K562 (cell line): ENCODE measurements around the gene B4GALNT3. TPM values are rescaled to one million over a fixed set of nuclear protein-coding genes. Genes with fewer than 3 reads are reported as not detected.

Source experiments
- ATAC-seq: fragments of 200-7000 bp; cut with Tn5 transposase; 3 replicates; pipeline ENCODE4 v1.9.1; 2020; ENCODE audit warnings: moderate library complexity
- BruUV-seq: library from RNA; stranded (reverse); fragments of 400-500 nt; replicated peaks from 2 replicates; lab custom pipeline; 2021; lab: Mats Ljungman, UMichigan
- CTCF ChIA-PET: fragments of 300-600 bp; formaldehyde crosslinking; extraction: SDS; loops from one replicate; lab custom pipeline; 2021; ENCODE audit warnings: low intra/inter-chr PET ratio; lab: Yijun Ruan, JAX
- POLR2A ChIA-PET: fragments of 300-600, 350-650 bp; sonication (Branson Sonifier 250); formaldehyde crosslinking; extraction: SDS; loops from one replicate; lab custom pipeline; 2021; ENCODE audit warnings: antibody characterized with exemption, inconsistent platforms; lab: Yijun Ruan, JAX
- DNase-seq, 4 experiments: peaks; one replicate each; pipeline versions ENCODE4 v3.0.0 to v3.0.0-alpha.2; 2011 to 2018; ENCODE audit warnings: low spot score in 3 of 4, mixed read lengths in 3 of 4; ENCODE audit errors: extremely low read depth in 1 of 4
- FAIRE-seq: peaks from 2 replicates; lab custom pipeline; 2011; peaks lifted over from hg19 to GRCh38; lab: Jason Lieb, UNC
- H2AFZ ChIP-seq: 2 replicates; pipeline ENCODE4 v1.6.0; 2011; ENCODE audit warnings: low read depth, low read length, control low read depth, inconsistent platforms
- H3K27ac ChIP-seq: fragments of 200-600 bp; 3 replicates; pipeline ENCODE4 v1.8.0; 2011; ENCODE audit warnings: low read depth, mild to moderate bottlenecking, control low read depth, inconsistent platforms, low read length, moderate library complexity, mixed read lengths; ENCODE audit errors: extremely low read depth
- H3K27me3 ChIP-seq, 2 experiments: fragments of 300-600 bp in 1 of 2; 2 replicates in 1 of 2; 3 replicates in 1 of 2; pipeline versions ENCODE4 v1.6.0 to v1.8.0; 2011; ENCODE audit warnings: inconsistent platforms in 2 of 2, low read length in 2 of 2, mild to moderate bottlenecking in 1 of 2, mixed read lengths in 1 of 2, moderate library complexity in 1 of 2; ENCODE audit not compliant: control insufficient read depth in 2 of 2, insufficient read depth in 2 of 2
- H3K36me3 ChIP-seq: fragments of 300-600 bp; 3 replicates; pipeline ENCODE4 v1.8.0; 2011; ENCODE audit warnings: mild to moderate bottlenecking, low read length, inconsistent platforms; ENCODE audit not compliant: control insufficient read depth, insufficient read depth
- H3K4me1 ChIP-seq, 2 experiments: fragments of 200-600 bp in 1 of 2; replicated peaks in 1 of 2; 2 replicates in 1 of 2; 3 replicates in 1 of 2; pipeline versions ENCODE4 v1.5.1 to v1.8.0; 2011; ENCODE audit warnings: inconsistent platforms in 2 of 2, low read length in 2 of 2, mild to moderate bottlenecking in 1 of 2, mixed read lengths in 1 of 2, moderate library complexity in 1 of 2; ENCODE audit not compliant: control insufficient read depth in 2 of 2, insufficient read depth in 2 of 2
- H3K4me2 ChIP-seq: 2 replicates; pipeline ENCODE4 v1.6.1; 2011; ENCODE audit warnings: low read length, control low read depth, inconsistent platforms, mixed read lengths; ENCODE audit not compliant: insufficient read depth
- H3K4me3 ChIP-seq: fragments of 200-600 bp; sonication (generic), shearing (Covaris generic); 2 replicates; pipeline ENCODE4 v1.5.1; 2016; ENCODE audit warnings: control low read depth, inconsistent platforms
- H3K79me2 ChIP-seq: fragments of 200-600 bp; 3 replicates; pipeline ENCODE4 v1.8.0; 2011; ENCODE audit warnings: low read length, inconsistent platforms; ENCODE audit not compliant: control insufficient read depth, insufficient read depth
- H3K9ac ChIP-seq, 2 experiments: 2 replicates each; pipeline versions ENCODE4 v1.6.0 to v1.6.1; 2011; ENCODE audit warnings: low read depth in 2 of 2, low read length in 2 of 2, control low read depth in 1 of 2, inconsistent platforms in 1 of 2, mild to moderate bottlenecking in 1 of 2, mixed read lengths in 1 of 2; ENCODE audit not compliant: insufficient read depth in 1 of 2
- H3K9me1 ChIP-seq: one replicate; pipeline ENCODE4 v1.6.0; 2011; ENCODE audit warnings: inconsistent platforms, mild to moderate bottlenecking, low read length, moderate library complexity; ENCODE audit not compliant: control insufficient read depth, insufficient read depth
- H3K9me3 ChIP-seq: replicated peaks from 2 replicates; pipeline ENCODE4 v1.5.1; 2011; ENCODE audit warnings: low read depth, low read length, inconsistent platforms; ENCODE audit not compliant: control insufficient read depth, insufficient read depth
- H4K20me1 ChIP-seq: replicated peaks from 2 replicates; pipeline ENCODE4 v1.6.1; 2011; ENCODE audit warnings: low read length, inconsistent platforms, mixed read lengths; ENCODE audit not compliant: control insufficient read depth, insufficient read depth
- CREM ChIP-seq: IDR thresholded peaks from 2 replicates; pipeline ENCODE4 v1.6.1; 2014; ENCODE audit warnings: antibody characterized with exemption, low read depth
- DNMT1 ChIP-seq: fragments of 450-650 bp; IDR thresholded peaks from 2 replicates; pipeline ENCODE4 v1.6.1; 2016; ENCODE audit warnings: antibody characterized with exemption, mild to moderate bottlenecking
- FOXA3 ChIP-seq, 2 experiments: fragments of 450-650 bp in 1 of 2; sonication (generic) in 1 of 2; formaldehyde crosslinking; IDR thresholded peaks in 1 of 2; conservative IDR thresholded peaks in 1 of 2; 2 replicates each; pipeline versions ENCODE4 v1.4.0 to v1.8.0; 2020 to 2022; ENCODE audit warnings: mild to moderate bottlenecking in 2 of 2, missing genetic modification reagents in 1 of 2
- PHF20 ChIP-seq: fragments of 450-650 bp; IDR thresholded peaks from 2 replicates; pipeline ENCODE4 v1.6.1; 2018; ENCODE audit not compliant: partially characterized antibody
- SMARCA5 ChIP-seq: fragments of 450-650 bp; IDR thresholded peaks from 2 replicates; pipeline ENCODE4 v1.6.1; 2016
- WGBS: fragments of 100-300 bp; shearing (Covaris generic); methylation state at CpG from one replicate; pipeline ENCODE4 v1.1.6; 2016; ENCODE audit warnings: low coverage, mixed read lengths; ENCODE audit not compliant: insufficient coverage; ENCODE audit errors: missing lambda C conversion rate; 5-methylcytosine and 5-hydroxymethylcytosine counted together
- in situ Hi-C: fragments of 300-500 bp; cut with MboI; formaldehyde crosslinking; loops from 4 replicates; pipeline ENCODE4 v1.15.0; 2018; ENCODE audit warnings: inconsistent platforms, mixed read lengths
- intact Hi-C: fragments of 100-400 bp; cut with micrococcal nuclease; formaldehyde crosslinking; loops from 2 replicates; pipeline ENCODE4 v1.14.2; 2022
- polyA plus RNA-seq, 8 experiments: library from polyadenylated mRNA; depleted of rRNA in 4 of 8; stranded (reverse) in 5 of 8; unstranded in 3 of 8; fragments of >200 nt; fragmentation: Nextera tagmentation in 2 of 8; fragmentation: Illumina TruSeq in 1 of 8; extraction: Ambion mirVana in 2 of 8; extraction: Trizol in 1 of 8; gene quantifications; 2 replicates each; pipeline versions ENCODE4 v1.2.1 to v1.2.3, GENCODE V29; 2011 to 2014; ENCODE audit warnings: inconsistent platforms in 1 of 8, missing spikeins in 1 of 8
- total RNA-seq, 7 experiments: library from RNA; depleted of rRNA in 6 of 7; stranded (reverse); fragments of >200 nt in 6 of 7; fragmentation: Illumina TruSeq in 2 of 7; extraction: Trizol in 2 of 7; gene quantifications; 2 replicates each; pipeline versions ENCODE4 v1.2.1 to v1.2.3, GENCODE V29; 2011 to 2021; ENCODE audit warnings: low replicate concordance in 1 of 7
- TF ChIP-seq, protein P1 (sequence below): fragments of 250-450 bp; sonication (Bioruptor Pico); IDR thresholded peaks from 2 replicates; pipeline ENCODE4 v1.8.0; 2021; ENCODE audit warnings: moderate library complexity, mild to moderate bottlenecking, inconsistent platforms
- TF ChIP-seq, protein P2 (sequence below): fragments of 450-650 bp; IDR thresholded peaks from 2 replicates; pipeline ENCODE4 v1.6.1; 2016; ENCODE audit warnings: low read depth

The B4GALNT3 gene
- total and polyA plus RNA-seq, 9 of the 15 experiments (the other 6 are each of a cell fraction or from before 2014, with no cell fraction given): 0.04 to 0.36 (median 0.10) TPM; not detected in 6

GRCh38 chr12:535396-535795 is 75.7 kb downstream of the B4GALNT3 start:
- H3K4me1 ChIP-seq: no peaks in the 10 kb centered on the region
- H3K9ac ChIP-seq: no peak overlapping the region
- no peak for FAIRE-seq
- no peaks in the 10 kb centered on the region for H3K9me3 ChIP-seq
- H3K27me3 ChIP-seq: peaks cover 8 to 55% of the 10 kb centered on the region in 2 experiments; a peak in 3 of 5 replicates
- H4K20me1 ChIP-seq: no peaks in the 10 kb centered on the region
- H3K9me1 ChIP-seq: no peaks in the 10 kb centered on the region
- in situ Hi-C loops (no loop called here), intact Hi-C loops (no loop called here)
- no peak for DNase-seq
- CTCF ChIA-PET: no interaction called here
- no peaks in the 10 kb centered on the region for H3K36me3 ChIP-seq
- H3K4me2 ChIP-seq: no peak overlapping the region
- H3K27ac ChIP-seq: no peak overlapping the region
- no peak overlapping the region for H3K4me3 ChIP-seq
- H2AFZ ChIP-seq: no peak overlapping the region
- BruUV-seq: no TSS peak
- ATAC-seq: no peak
- TF ChIP-seq CREM (no peak), DNMT1 (no peak), SMARCA5 (no peak), PHF20 (no peak), FOXA3 (CRISPR knock-in tag; conservative IDR thresholded peaks at IDR 0.05 in 1 of 2, IDR thresholded peaks at IDR 0.05 in 1 of 2) (no peak)
- TF ChIP-seq, protein P1, sequence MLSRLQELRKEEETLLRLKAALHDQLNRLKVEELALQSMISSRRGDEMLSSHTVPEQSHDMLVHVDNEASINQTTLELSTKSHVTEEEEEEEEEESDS: no peak
- TF ChIP-seq, protein P2, sequence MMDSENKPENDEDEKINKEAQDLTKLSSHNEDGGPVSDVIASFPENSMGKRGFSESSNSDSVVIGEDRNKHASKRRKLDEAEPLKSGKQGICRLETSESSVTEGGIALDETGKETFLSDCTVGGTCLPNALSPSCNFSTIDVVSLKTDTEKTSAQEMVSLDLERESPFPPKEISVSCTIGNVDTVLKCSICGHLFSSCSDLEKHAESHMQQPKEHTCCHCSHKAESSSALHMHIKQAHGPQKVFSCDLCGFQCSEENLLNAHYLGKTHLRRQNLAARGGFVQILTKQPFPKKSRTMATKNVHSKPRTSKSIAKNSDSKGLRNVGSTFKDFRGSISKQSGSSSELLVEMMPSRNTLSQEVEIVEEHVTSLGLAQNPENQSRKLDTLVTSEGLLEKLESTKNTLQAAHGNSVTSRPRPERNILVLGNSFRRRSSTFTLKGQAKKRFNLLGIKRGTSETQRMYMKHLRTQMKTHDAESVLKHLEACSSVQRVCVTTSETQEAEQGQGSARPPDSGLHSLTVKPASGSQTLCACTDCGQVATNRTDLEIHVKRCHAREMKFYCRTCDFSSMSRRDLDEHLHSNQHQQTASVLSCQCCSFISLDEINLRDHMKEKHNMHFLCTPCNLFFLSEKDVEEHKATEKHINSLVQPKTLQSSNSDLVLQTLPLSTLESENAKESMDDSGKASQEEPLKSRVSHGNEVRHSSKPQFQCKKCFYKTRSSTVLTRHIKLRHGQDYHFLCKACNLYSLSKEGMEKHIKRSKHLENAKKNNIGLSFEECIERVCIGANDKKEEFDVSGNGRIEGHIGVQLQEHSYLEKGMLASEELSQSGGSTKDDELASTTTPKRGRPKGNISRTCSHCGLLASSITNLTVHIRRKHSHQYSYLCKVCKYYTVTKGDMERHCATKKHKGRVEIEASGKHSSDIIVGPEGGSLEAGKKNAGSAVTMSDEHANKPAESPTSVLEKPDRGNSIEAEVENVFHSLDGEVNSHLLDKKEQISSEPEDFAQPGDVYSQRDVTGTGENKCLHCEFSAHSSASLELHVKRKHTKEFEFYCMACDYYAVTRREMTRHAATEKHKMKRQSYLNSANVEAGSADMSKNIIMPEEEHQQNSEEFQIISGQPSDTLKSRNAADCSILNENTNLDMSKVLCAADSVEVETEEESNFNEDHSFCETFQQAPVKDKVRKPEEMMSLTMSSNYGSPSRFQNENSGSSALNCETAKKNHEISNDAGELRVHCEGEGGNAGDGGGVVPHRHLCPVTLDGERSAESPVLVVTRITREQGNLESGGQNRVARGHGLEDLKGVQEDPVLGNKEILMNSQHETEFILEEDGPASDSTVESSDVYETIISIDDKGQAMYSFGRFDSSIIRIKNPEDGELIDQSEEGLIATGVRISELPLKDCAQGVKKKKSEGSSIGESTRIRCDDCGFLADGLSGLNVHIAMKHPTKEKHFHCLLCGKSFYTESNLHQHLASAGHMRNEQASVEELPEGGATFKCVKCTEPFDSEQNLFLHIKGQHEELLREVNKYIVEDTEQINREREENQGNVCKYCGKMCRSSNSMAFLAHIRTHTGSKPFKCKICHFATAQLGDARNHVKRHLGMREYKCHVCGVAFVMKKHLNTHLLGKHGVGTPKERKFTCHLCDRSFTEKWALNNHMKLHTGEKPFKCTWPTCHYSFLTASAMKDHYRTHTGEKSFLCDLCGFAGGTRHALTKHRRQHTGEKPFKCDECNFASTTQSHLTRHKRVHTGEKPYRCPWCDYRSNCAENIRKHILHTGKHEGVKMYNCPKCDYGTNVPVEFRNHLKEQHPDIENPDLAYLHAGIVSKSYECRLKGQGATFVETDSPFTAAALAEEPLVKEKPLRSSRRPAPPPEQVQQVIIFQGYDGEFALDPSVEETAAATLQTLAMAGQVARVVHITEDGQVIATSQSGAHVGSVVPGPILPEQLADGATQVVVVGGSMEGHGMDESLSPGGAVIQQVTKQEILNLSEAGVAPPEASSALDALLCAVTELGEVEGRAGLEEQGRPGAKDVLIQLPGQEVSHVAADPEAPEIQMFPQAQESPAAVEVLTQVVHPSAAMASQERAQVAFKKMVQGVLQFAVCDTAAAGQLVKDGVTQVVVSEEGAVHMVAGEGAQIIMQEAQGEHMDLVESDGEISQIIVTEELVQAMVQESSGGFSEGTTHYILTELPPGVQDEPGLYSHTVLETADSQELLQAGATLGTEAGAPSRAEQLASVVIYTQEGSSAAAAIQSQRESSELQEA: no peak
- H3K79me2 ChIP-seq: no peaks in the 10 kb centered on the region
- POLR2A ChIA-PET: no interaction called here
- 4% methylated on average over 7 of the region's 7 CpGs for WGBS
